COLO829 (cell line): ENCODE data around the gene COP1.

Source experiments
- DNase-seq: peaks from one replicate; pipeline ENCODE4 v3.0.0; 2012; ENCODE audit warnings: low spot score

Gene COP1

GRCh38 chr1:175963740-175964139, 243.3 kb downstream of the COP1 start:
- DNase-seq: no peak

DNA sequence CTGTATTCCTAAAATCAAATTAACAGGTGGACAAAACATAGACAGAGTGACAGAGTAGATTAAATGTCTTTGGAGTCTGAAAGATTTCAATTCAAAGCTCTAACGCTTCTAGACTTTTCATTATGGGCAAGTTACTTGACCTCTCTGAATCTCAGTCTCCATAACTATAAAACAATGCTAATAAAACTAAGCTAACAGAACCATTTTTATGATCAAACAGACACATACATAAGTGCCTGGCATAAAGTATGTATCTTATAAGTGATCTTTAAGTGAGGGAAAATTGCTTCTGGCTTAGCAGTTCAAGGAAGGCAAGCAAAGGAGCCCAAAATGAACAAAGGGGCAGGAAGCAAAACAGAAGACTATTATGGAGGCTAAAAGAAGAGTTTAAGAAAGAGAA, 246.9 kb downstream of the COP1 start:
- DNase-seq: no peak

DNA sequence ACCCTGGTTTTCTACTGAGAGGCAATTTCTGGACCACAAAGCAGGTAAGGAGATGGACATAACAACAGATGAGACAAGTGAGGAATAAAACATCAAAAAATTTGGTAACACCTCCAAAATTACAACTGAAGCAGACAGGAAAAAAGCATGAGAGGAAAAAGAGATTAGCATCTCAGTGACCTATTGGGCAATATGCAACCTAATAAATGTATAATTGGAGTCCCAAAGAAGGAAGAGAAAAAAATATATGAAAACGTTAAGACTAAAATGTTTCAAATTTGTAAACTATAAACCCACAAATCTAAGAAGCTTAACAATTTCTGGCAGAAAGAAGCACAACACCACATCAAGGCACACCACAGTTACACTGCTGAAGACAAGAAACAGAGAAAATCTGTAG, 255.5 kb downstream of the COP1 start:
- no peak for DNase-seq

- no peak for DNase-seq
Observed at GRCh38 chr1:175947771-175948170, 259.3 kb downstream of the COP1 start.

DNA sequence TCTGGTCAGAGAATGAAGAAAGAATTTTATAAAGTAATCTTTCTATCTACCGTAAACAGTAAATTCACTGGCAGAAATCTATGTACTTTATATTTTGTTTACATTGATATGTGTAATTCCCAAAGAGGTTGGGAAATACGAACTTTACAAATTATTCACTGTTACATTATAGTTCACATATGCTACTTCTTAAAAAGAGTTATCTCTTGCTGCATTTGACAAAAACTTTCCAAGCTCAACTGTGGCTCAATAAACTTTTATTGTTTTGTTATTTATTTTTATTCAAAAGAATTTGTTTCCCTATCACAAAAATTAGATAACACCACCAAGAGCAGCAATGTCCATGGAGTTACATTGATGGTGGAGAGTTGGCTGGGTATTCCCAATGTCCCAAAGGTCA, 262.5 kb downstream of the COP1 start:
- DNase-seq: no peak

GRCh38 chr1:175941164-175941563, 265.9 kb downstream of the COP1 start:
- no peak for DNase-seq

GRCh38 chr1:175936736-175937135, 270.4 kb downstream of the COP1 start:
- DNase-seq: no peak

DNA sequence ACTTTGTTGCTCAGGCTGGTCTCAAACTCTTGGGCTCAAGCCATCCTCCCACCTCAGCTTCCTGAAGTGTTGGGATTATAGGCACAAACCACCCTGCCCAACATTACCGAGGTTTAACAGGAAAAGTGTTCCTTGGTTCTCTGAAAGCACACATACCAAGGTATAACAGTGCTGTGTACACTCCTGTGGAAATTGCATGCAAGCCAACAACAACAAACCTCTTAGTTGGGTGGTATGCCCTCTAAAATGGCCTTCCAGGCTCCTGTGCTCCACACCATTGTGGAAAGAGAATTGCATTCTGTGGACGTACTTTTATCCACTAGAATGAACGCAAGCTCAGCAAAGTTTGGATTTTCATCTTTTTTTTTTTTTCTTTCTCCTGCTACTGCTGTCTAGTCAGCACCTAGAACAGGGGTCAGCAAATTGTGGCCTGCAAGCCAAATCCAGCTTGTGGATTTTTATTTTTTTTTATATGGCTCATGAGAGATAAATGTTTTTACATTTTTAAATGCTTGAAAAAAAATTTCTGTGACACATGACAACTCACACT, 271.4 kb downstream of the COP1 start:
- DNase-seq: no peak

- no peak for DNase-seq
Observed at GRCh38 chr1:175935166-175935565, 271.9 kb downstream of the COP1 start.

GRCh38 chr1:175933801-175934200, 273.3 kb downstream of the COP1 start:
- no peak for DNase-seq

DNA sequence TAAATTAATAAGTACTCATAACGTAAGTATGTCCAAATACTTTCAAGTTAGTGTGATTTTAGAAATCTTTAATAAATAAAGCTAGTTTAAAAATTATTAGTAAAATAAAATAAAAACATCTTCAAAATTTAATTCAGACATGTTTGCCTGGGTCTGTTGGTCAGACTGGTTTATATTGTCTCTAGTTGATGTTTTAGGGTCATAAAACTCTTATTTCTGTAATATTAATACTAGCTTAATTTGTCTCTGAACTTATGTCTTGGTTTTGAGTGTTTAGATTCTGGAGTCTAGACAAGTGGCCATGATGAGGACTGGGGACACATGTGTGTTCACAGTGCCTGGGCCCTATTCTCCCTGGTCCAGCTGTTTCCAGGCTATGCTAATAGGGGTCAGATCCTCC, 279.1 kb downstream of the COP1 start:
- DNase-seq: no peak

DNA sequence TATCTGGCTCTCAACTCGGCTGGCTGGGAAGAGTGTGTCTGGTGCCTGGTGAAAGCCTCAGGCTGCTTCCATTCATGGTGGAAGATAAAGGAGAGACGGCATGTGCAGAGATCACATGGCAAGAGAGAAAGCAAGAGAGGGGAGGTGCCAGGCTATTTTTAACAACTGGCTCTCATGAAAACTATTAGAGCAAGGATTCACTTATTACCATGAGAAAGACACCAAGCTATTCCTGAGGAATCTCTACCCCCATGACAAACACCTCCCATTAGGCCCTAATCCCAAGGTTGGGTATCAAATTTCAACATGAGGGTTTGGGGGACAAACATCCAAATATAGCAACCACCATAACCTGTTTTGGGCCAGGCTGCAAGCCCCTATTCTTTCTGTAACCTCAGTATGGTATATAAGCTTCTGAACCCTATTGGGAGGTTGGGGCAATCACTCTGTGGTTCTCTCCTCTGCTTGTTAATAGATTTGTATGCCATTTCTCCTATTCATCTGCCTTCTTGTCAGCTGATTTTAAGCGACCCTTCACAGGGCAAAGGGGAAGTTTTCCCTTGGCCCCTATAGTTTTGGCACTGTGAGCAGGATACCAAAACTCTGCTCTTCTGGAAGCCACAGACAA, 284.7 kb downstream of the COP1 start:
- DNase-seq: no peak

GRCh38 chr1:175920381-175920780, 286.7 kb downstream of the COP1 start:
- DNase-seq: no peak

DNA sequence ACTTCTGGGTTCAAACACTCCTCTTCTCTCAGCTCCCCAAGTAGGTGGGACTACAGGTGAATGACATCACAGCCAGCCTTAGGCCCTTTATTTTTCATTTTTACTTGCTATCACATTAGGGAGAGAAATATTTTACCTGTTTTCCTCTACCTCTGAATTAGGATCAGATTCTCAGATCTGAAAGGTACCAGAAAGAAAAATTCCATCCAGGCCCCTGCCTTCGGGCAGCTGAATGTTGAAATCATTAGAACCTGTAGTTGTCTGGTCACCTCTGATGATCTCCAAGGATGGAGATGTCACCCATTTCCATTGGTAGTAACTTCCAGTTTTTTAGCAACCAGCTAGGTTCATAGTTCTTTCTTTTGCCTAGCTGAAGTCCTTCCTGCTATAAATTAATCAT, 288.1 kb downstream of the COP1 start:
- no peak for DNase-seq

DNA sequence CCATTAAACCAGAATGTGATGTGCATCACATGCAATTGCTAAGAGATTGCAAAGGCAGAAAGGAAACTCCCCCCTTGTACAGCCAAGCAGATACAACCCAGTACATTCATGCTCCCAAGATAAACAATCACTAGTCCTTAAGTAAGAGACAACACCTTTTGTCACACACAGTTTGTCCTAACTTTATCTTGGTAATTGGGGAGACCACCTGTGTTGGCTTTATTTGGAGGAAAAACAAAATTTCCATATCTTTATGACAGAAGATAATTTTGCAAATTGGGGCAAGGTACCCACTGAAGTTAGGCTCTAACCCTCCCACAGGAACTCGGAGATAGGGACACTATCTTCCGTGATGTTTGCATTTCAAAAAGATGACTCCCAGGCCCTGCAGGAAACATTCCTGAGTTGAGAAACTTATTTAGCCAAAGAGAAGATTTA, 288.7 kb downstream of the COP1 start:
- no peak for DNase-seq

DNA sequence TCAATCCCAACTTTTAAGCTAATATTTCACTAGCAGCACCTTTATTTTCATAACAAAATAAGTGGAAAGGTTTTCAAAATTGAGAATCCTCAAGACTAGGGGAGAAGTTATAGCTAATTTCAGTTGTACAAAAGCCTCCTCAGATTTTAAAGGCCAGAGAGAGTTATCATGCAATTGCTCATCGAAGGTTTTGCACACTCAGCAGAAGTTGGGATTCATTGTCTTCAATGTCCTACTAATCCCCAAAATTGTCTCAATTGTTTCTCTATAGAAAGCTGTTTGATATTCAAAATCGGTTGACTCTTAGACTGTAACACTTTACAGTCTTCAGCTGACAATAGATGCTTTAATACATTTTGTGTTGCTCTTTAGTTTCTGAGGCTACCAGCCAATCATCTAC, 293.0 kb downstream of the COP1 start:
- DNase-seq: no peak

DNA sequence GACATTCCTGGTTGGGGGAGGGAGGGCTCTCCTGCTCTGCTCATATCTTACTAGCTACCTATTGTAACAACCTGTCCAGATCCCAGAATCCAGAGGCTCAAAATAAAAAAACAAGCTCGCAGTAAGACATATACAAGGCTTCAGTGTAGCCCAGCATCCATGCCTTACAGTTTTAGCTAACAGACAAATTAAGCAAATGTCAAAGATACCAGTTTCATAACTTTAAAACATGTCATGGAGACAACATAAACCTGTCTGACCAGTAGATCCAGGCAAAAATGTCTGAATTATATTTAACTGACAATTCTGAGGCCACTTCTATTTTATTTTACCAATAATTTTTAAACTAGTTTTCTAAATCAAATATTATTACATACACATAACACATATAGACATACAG, 295.9 kb downstream of the COP1 start:
- DNase-seq: no peak

GRCh38 chr1:175906370-175906769, 300.7 kb downstream of the COP1 start:
- DNase-seq: no peak

GRCh38 chr1:175904808-175905207, 302.3 kb downstream of the COP1 start:
- DNase-seq: no peak

GRCh38 chr1:175902281-175902680, 304.8 kb downstream of the COP1 start:
- DNase-seq: no peak

GRCh38 chr1:175901076-175901836, 305.8 kb downstream of the COP1 start:
- no peak for DNase-seq

- peak; percentile 14 for DNase-seq
Observed at GRCh38 chr1:175900171-175900570, 306.9 kb downstream of the COP1 start.

DNA sequence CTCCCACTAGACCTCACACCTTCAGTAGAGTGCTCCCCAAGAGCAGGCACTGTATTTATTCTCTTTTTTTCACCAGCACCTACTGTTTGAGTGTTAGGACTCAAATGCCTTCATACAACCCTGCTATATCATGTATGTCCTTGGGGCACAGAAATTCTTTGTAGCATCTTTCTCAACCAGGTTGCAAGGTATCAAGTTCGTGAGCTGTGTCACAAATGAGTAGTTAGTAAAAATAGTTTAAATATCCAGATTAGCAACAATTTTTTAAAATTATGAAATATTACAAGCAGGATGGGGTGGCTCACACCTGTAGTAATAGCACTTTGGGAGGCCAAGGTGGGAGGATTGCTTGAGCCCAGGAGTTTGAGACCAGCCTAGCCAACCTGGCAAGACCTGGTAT, 311.1 kb downstream of the COP1 start:
- DNase-seq: no peak
